Measurements from ENCODE around the gene MMRN2.
"Not testable (repeated sequence)": the region's sequence is repeated elsewhere in the genome, so short reads cannot be mapped to it uniquely, and the experiment has no call there.

The MMRN2 gene

DNA sequence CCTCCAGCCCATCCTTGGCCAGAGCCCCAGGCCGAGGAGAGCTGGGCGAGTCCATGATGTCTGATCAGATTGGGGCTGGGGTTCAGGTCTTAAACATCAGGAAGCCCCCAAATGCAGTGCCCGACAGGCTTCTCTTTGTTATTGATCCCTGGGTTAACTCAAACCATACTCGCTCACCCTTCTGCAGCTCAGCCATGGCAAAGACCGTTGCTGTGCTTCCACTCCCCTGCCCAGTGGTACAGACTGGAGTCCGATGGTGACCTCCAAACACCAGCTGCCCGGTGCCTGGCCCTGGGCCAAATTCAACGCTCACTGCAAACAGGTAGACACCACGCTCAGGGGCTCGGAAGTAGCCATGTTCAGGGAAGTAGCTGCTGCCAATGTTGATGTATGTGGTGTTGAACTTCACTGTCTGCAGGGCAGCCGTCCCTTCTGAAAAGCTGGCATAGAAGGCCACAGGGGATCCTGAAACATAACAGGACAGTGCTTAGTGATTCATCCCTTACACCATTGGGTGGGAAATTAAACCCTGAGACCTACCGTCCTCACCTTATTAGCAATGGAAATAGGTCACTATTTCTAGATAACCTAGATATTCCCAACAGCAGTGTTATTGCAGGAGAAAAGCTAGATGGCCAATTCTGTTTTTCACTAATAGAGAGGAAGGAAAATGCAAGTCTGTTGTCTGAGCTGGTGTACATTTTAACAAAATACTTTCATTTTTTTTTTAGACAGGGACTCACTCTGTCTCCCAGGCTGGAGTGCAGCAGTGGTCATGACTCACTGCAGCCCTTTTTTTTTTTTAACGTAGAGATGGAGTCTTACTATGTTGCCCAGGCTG, 20.5 kb downstream of the MMRN2 start:
- no peaks in the 10 kb centered on the region for H3K36me3 ChIP-seq (ENCODE audit: insufficient read depth, low read length)
- H3K4me3 ChIP-seq (ENCODE audit: low read length), result no peak overlapping the region
- H2AFZ ChIP-seq (ENCODE audit: low read depth, low read length), result no peak overlapping the region

GRCh38 chr10:86934162-86934711, 23.2 kb downstream of the MMRN2 start:
- not testable (repeated sequence) for H3K27me3 ChIP-seq (ENCODE audit: insufficient read depth, low read length); H2AFZ ChIP-seq (ENCODE audit: low read depth, low read length); H3K9me3 ChIP-seq (ENCODE audit: low read length); H3K4me3 ChIP-seq (ENCODE audit: low read length); H3K4me1 ChIP-seq (ENCODE audit: insufficient read depth, low read length); H3K36me3 ChIP-seq (ENCODE audit: insufficient read depth, low read length)

More for the DNA sequence above, 20.5 kb downstream of the MMRN2 start:
- peaks cover 2% of the 10 kb centered on the region for H3K4me1 ChIP-seq (ENCODE audit: insufficient read depth, low read length)
- H3K27me3 ChIP-seq (ENCODE audit: insufficient read depth, low read length), result no peaks in the 10 kb centered on the region
- H3K9me3 ChIP-seq (ENCODE audit: low read length), result no peaks in the 10 kb centered on the region

DNA sequence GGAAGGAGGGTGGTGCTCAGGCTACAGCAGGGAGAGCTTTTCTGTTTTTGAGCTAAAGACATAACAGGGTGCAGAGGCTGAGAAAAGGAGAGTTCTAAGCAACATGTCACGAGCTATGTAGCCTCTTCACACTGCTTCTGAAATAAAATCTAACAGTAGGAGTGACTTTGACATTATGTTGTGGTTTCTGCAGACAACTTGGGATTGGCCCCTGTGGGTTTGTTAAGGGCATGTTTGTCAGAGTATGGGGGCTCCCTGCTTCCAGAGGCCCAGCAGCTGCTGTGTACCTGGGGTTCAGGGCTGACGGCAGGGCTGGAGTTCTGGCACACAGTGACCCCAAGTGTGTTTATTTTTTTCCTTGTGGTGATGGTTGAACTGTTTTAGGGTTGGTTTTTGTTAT, 24.7 kb downstream of the MMRN2 start:
- H3K36me3 ChIP-seq (ENCODE audit: insufficient read depth, low read length), result peaks cover 10% of the 10 kb centered on the region
- H3K9me3 ChIP-seq (ENCODE audit: low read length), result no peaks in the 10 kb centered on the region
- H3K4me3 ChIP-seq (ENCODE audit: low read length), result no peak overlapping the region
- no peak overlapping the region for H2AFZ ChIP-seq (ENCODE audit: low read depth, low read length)
- H3K27me3 ChIP-seq (ENCODE audit: insufficient read depth, low read length), result no peaks in the 10 kb centered on the region
- H3K4me1 ChIP-seq (ENCODE audit: insufficient read depth, low read length), result peaks cover 2% of the 10 kb centered on the region

DNA sequence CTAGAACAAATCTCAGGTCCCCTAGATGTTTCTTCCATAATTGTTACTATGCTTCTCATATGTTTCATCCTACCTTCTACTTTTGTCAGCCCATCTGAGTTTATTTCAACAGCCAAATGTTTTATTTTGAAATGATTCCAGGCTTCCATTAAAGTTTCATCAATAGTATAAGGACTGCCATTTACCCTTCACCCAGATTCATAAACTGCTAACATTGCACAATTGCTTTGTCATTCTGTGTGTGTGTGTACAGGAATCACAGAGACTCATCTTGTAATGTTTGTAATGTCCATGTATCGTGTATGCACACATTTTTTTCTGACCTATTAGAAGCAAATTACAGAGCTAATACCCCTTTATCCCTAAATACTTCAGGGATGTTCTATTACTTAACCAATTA, 25.5 kb downstream of the MMRN2 start:
- Histone ChIP-seq H3K9me3 (ENCODE audit: low read length) (no peaks in the 10 kb centered on the region), H3K4me1 (ENCODE audit: insufficient read depth, low read length) (peaks cover 2% of the 10 kb centered on the region), H3K27me3 (ENCODE audit: insufficient read depth, low read length) (no peaks in the 10 kb centered on the region), H2AFZ (ENCODE audit: low read depth, low read length) (no peak overlapping the region), H3K36me3 (ENCODE audit: insufficient read depth, low read length) (peaks cover 15% of the 10 kb centered on the region), H3K4me3 (ENCODE audit: low read length) (no peak overlapping the region)

DNA sequence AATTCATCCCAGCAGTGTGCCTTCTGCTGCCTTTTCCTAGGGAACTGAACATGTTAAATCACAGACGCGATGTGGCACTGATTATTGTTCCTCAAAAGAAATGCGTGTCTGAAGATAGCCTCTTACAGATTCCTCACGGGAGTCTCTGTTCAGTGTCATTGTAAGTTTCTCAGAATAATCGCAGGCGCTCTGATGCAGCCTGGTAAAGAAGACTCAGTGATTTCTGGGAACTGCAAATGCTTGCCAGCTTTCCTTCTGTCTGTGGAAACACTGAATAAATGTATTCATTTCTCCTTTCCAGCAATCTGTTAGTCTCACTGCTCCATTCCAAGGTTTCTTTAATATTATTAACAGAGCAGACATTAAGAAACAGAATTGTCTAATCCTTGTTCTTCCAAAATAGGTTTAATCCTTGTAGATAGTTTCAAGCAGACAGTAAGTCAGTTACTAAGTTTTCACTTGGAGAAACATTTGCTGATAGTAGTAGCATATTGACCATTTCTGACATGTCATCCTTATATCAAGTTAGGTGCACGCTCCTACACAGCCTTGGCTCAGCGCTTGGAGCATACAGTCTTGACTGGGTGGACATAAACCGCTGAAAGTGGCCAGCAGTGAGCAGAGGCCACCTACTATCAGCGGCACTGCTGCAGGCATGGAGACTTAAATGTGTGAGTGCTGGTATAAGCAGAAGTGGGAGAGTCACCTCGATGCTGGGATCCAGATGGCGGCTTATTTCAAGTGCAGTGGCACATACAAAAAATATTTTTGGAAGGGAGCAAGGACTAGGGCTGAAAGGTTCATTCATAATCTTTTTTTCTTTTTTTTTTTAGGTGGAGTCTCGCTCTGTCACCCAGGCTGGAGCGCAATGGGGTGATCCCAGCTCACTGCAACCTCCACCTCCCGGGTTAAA, 27.7 kb downstream of the MMRN2 start:
- Histone ChIP-seq H3K4me1 (ENCODE audit: insufficient read depth, low read length) (peaks cover 2% of the 10 kb centered on the region), H3K27me3 (ENCODE audit: insufficient read depth, low read length) (no peaks in the 10 kb centered on the region), H2AFZ (ENCODE audit: low read depth, low read length) (no peak overlapping the region), H3K9me3 (ENCODE audit: low read length) (no peaks in the 10 kb centered on the region), H3K36me3 (ENCODE audit: insufficient read depth, low read length) (peaks cover 22% of the 10 kb centered on the region), H3K4me3 (ENCODE audit: low read length) (no peak overlapping the region)

DNA sequence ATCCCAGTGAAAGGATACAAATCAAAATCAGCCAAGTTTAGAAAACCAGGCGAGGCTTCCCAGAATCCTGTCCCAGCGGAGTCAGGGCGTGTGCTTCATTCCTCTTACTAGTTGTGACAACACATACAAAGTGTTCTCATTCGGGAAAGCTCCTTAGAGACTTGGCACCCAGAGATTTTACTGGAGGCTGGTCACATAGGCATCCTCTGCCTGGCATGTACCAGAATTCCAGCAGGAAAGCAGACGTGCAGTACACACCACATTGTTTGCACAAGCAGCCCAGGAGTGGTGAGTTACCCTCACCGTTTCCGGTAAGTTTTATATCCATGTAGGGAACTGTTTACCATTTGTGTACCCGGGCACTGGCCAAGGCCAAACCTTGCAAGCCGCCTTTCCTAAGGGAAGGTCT, 34.9 kb downstream of the MMRN2 start:
- Histone ChIP-seq H3K4me3 (ENCODE audit: low read length) (no peak overlapping the region), H3K4me1 (ENCODE audit: insufficient read depth, low read length) (no peaks in the 10 kb centered on the region), H3K36me3 (ENCODE audit: insufficient read depth, low read length) (peaks cover 61% of the 10 kb centered on the region), H3K9me3 (ENCODE audit: low read length) (no peaks in the 10 kb centered on the region), H2AFZ (ENCODE audit: low read depth, low read length) (no peak overlapping the region), H3K27me3 (ENCODE audit: insufficient read depth, low read length) (no peaks in the 10 kb centered on the region)

- H3K9me3 ChIP-seq (ENCODE audit: low read length), result no peaks in the 10 kb centered on the region
- peaks cover 82% of the 10 kb centered on the region for H3K36me3 ChIP-seq (ENCODE audit: insufficient read depth, low read length)
- no peaks in the 10 kb centered on the region for H3K4me1 ChIP-seq (ENCODE audit: insufficient read depth, low read length)
- H2AFZ ChIP-seq (ENCODE audit: low read depth, low read length), result no peak overlapping the region
- H3K4me3 ChIP-seq (ENCODE audit: low read length), result no peak overlapping the region
- H3K27me3 ChIP-seq (ENCODE audit: insufficient read depth, low read length), result no peaks in the 10 kb centered on the region
Measured at GRCh38 chr10:86918022-86918471, 39.4 kb downstream of the MMRN2 start.

DNA sequence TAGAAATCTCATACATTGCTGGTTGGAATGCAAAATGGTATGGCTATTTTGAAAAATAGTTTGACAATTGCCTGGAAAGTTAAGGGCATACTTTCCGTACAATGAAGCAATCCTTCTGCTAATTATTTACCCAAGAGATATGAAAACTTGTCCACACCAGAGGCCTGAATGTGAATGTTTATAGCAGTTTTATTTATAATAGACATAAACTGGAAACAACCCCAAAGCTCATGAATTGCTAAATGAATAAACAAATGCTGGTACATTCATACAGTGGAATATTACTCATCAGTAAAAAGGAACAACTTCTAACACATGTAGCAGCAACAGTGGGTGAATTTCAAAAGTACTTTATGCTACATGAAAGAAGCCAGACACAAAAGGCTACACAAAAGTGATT, 42.7 kb downstream of the MMRN2 start:
- no peak overlapping the region for H3K4me3 ChIP-seq (ENCODE audit: low read length)

GRCh38 chr10:86905429-86905828, 52.0 kb downstream of the MMRN2 start:
- H3K36me3 ChIP-seq (ENCODE audit: insufficient read depth, low read length), result peaks cover 39% of the 10 kb centered on the region
- peaks cover 18% of the 10 kb centered on the region for H3K4me1 ChIP-seq (ENCODE audit: insufficient read depth, low read length)
- H3K4me3 ChIP-seq (ENCODE audit: low read length), result no peak overlapping the region
- no peaks in the 10 kb centered on the region for H3K27me3 ChIP-seq (ENCODE audit: insufficient read depth, low read length)
- no peaks in the 10 kb centered on the region for H3K9me3 ChIP-seq (ENCODE audit: low read length)
- no peak overlapping the region for H2AFZ ChIP-seq (ENCODE audit: low read depth, low read length)

More for the DNA sequence above, 42.7 kb downstream of the MMRN2 start:
- Histone ChIP-seq H3K27me3 (ENCODE audit: insufficient read depth, low read length) (no peaks in the 10 kb centered on the region), H3K36me3 (ENCODE audit: insufficient read depth, low read length) (peaks cover 60% of the 10 kb centered on the region), H3K9me3 (ENCODE audit: low read length) (no peaks in the 10 kb centered on the region), H3K4me1 (ENCODE audit: insufficient read depth, low read length) (no peaks in the 10 kb centered on the region), H2AFZ (ENCODE audit: low read depth, low read length) (no peak overlapping the region)

- no peaks in the 10 kb centered on the region for H3K9me3 ChIP-seq (ENCODE audit: low read length)
- H3K27me3 ChIP-seq (ENCODE audit: insufficient read depth, low read length), result no peaks in the 10 kb centered on the region
- no peak overlapping the region for H3K4me3 ChIP-seq (ENCODE audit: low read length)
- H3K36me3 ChIP-seq (ENCODE audit: insufficient read depth, low read length), result peaks cover 43% of the 10 kb centered on the region
- no peak overlapping the region for H2AFZ ChIP-seq (ENCODE audit: low read depth, low read length)
- peaks cover 18% of the 10 kb centered on the region for H3K4me1 ChIP-seq (ENCODE audit: insufficient read depth, low read length)
Measured at GRCh38 chr10:86904600-86904999, 52.8 kb downstream of the MMRN2 start.

DNA sequence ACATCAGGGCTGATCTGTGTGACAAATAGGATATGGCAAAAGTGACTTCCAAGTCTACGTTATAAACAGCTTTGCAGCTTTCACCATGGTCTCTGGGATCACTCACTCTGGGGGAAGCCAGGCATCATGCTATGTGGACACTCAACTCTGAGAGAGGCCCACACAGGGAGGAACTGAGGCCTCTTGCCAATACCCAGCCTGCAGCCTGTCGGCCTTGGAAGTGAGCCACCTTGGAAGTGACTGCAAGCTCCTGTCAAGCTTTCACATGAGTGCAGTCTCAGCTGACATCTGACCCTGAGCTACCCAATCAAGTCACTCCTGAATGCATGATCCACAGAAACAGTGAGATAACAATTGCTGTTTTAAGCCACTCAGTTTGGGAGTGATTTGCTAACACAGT, 56.5 kb downstream of the MMRN2 start:
- H3K4me3 ChIP-seq (ENCODE audit: low read length), result no peak overlapping the region
- H3K36me3 ChIP-seq (ENCODE audit: insufficient read depth, low read length), result peaks cover 36% of the 10 kb centered on the region

DNA sequence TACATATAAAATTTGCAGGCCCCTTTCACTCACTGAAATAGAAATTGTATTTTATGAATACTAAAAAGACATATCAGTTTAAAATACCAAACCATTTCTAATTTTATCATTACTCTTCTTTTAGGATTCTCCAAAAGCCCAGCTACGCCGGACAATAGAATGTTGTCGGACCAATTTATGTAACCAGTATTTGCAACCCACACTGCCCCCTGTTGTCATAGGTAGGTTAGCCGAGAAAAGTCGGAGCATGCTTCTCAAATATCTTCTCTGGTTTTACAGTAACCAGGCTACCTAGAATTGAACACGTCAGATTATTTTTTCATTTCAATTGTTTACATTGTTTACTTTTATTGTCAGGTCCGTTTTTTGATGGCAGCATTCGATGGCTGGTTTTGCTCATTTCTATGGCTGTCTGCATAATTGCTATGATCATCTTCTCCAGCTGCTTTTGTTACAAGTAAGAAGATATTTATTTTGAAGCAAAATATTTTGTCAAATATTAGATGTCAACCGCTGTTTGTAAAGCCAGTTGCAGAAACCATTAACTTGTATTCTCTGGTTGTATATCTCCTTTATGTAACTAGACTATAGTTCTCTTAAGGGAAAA, 57.6 kb downstream of the MMRN2 start:
- Histone ChIP-seq H3K27me3 (ENCODE audit: insufficient read depth, low read length) (no peaks in the 10 kb centered on the region), H3K4me3 (ENCODE audit: low read length) (no peak overlapping the region), H3K36me3 (ENCODE audit: insufficient read depth, low read length) (peaks cover 33% of the 10 kb centered on the region), H3K9me3 (ENCODE audit: low read length) (peaks cover 2% of the 10 kb centered on the region), H2AFZ (ENCODE audit: low read depth, low read length) (no peak overlapping the region), H3K4me1 (ENCODE audit: insufficient read depth, low read length) (peaks cover 10% of the 10 kb centered on the region)

More for the DNA sequence above, 56.5 kb downstream of the MMRN2 start:
- Histone ChIP-seq H3K4me1 (ENCODE audit: insufficient read depth, low read length) (peaks cover 20% of the 10 kb centered on the region), H2AFZ (ENCODE audit: low read depth, low read length) (no peak overlapping the region), H3K9me3 (ENCODE audit: low read length) (no peaks in the 10 kb centered on the region), H3K27me3 (ENCODE audit: insufficient read depth, low read length) (no peaks in the 10 kb centered on the region)

Data from neuron (in vitro differentiated cells).